HK-2 (cell line): Measurements from ENCODE around the gene KAT5.
"Not testable (repeated sequence)": the region's sequence is repeated elsewhere in the genome, so short reads cannot be mapped to it uniquely, and the experiment has no call there.

Experiments used
- DNase-seq: peaks from one replicate; pipeline ENCODE4 v3.0.0-alpha.2; 2018; ENCODE audit not compliant: unreplicated experiment

The KAT5 gene

GRCh38 chr11:65709661-65710060 lies 2.4 kb upstream of the KAT5 start:
- no peak for DNase-seq

GRCh38 chr11:65710421-65710820 lies 1.6 kb upstream of the KAT5 start:
- DNase-seq: no peak

- no peak for DNase-seq
These were observed 603 bp downstream of the KAT5 start for GRCh38 chr11:65712633-65713076.

GRCh38 chr11:65713212-65713969 lies 1.3 kb downstream of the KAT5 start:
- no peak for DNase-seq

- no peak for DNase-seq
These were observed 2.4 kb downstream of the KAT5 start for GRCh38 chr11:65714433-65714832.

- DNase-seq: no peak
These were observed 4.2 kb downstream of the KAT5 start for GRCh38 chr11:65716302-65716701.

GRCh38 chr11:65716774-65717405 lies 4.8 kb downstream of the KAT5 start:
- DNase-seq: no peak

GRCh38 chr11:65717906-65718305 lies 5.9 kb downstream of the KAT5 start:
- DNase-seq: no peak

- DNase-seq: no peak
These were observed 6.5 kb downstream of the KAT5 start for GRCh38 chr11:65718531-65718930.

GRCh38 chr11:65718964-65719492 lies 7.0 kb downstream of the KAT5 start:
- no peak for DNase-seq

GRCh38 chr11:65719871-65720210 lies 7.8 kb downstream of the KAT5 start:
- DNase-seq: peak; percentile 38

- DNase-seq: peak; percentile 75
These were observed 8.3 kb downstream of the KAT5 start, which contains the start of gene RNASEH2C for GRCh38 chr11:65720211-65720934. Gene RNASEH2C (minus strand): TSS chr11:65720798. CDS start chr11:65720758, 40 bp downstream.

GRCh38 chr11:65722261-65722660 lies 10.2 kb downstream of the KAT5 start:
- no peak for DNase-seq

- DNase-seq: no peak
These were observed 14.6 kb downstream of the KAT5 start for GRCh38 chr11:65726660-65727059.

- DNase-seq: no peak
These were observed 15.8 kb downstream of the KAT5 start for GRCh38 chr11:65727865-65728264.

GRCh38 chr11:65730461-65730860 lies 18.4 kb downstream of the KAT5 start:
- DNase-seq: no peak

GRCh38 chr11:65735111-65735510 lies 23.1 kb downstream of the KAT5 start:
- DNase-seq: not testable (repeated sequence)

GRCh38 chr11:65736810-65737209 lies 24.8 kb downstream of the KAT5 start:
- DNase-seq: no peak

- DNase-seq: no peak
These were observed 27.0 kb downstream of the KAT5 start for GRCh38 chr11:65739022-65739421.

- DNase-seq: no peak
These were observed 29.1 kb downstream of the KAT5 start for GRCh38 chr11:65741185-65741584.

GRCh38 chr11:65742353-65742752 lies 30.3 kb downstream of the KAT5 start:
- no peak for DNase-seq

GRCh38 chr11:65743681-65744025 lies 31.6 kb downstream of the KAT5 start:
- DNase-seq: no peak
